Stomach smooth muscle (tissue), 2 donors: ENCODE data around the gene PYY.
"Not testable (repeated sequence)": the region's sequence is repeated elsewhere in the genome, so short reads cannot be mapped to it uniquely, and the experiment has no call there.

Source experiments
- H3K27ac ChIP-seq: one replicate; pipeline ENCODE4 v1.7.0; 2013; ENCODE audit warnings: mild to moderate bottlenecking, low read length, inconsistent platforms
- H3K27me3 ChIP-seq, 2 donors: one replicate each; pipeline ENCODE4 v1.7.0; 2013; ENCODE audit warnings: low read length in 2 of 2; ENCODE audit not compliant: insufficient read depth in 2 of 2, control insufficient read depth in 1 of 2
- H3K36me3 ChIP-seq, 2 donors: one replicate each; pipeline ENCODE4 v1.7.0; 2013; ENCODE audit warnings: low read length in 2 of 2; ENCODE audit not compliant: control insufficient read depth in 2 of 2, insufficient read depth in 2 of 2
- H3K4me1 ChIP-seq: one replicate; pipeline ENCODE4 v1.7.0; 2013; ENCODE audit warnings: low read length; ENCODE audit not compliant: control insufficient read depth, insufficient read depth
- H3K4me3 ChIP-seq, 2 donors: one replicate each; pipeline ENCODE4 v1.7.0; 2013; ENCODE audit warnings: low read length in 2 of 2
- H3K9ac ChIP-seq, 2 donors: one replicate each; pipeline ENCODE4 v1.7.0; 2013; ENCODE audit warnings: low read length in 2 of 2, mild to moderate bottlenecking in 1 of 2
- H3K9me3 ChIP-seq, 2 donors: one replicate each; pipeline ENCODE4 v1.7.0; 2013; ENCODE audit warnings: low read length in 2 of 2; ENCODE audit not compliant: control insufficient read depth in 2 of 2
- donor health status: healthy.
- donor health status: Pancreatic carcinoma.

PYY gene

GRCh38 chr17:43961954-43962353 lies 8.2 kb upstream of the PYY start:
- no peaks in the 10 kb centered on the region for H3K9me3 ChIP-seq
- no peak overlapping the region for H3K27ac ChIP-seq
- H3K36me3 ChIP-seq = no peaks in the 10 kb centered on the region
- H3K27me3 ChIP-seq = peaks cover 4 to 5% of the 10 kb centered on the region in 2 donors
- H3K4me3 ChIP-seq = no peak overlapping the region
- H3K4me1 ChIP-seq = no peaks in the 10 kb centered on the region
- H3K9ac ChIP-seq = no peak overlapping the region

- not testable (repeated sequence) for H3K36me3 ChIP-seq, H3K4me3 ChIP-seq, H3K27me3 ChIP-seq, H3K9ac ChIP-seq, H3K4me1 ChIP-seq, H3K27ac ChIP-seq, H3K9me3 ChIP-seq
These were observed 7.6 kb upstream of the PYY start for GRCh38 chr17:43961292-43961691.

GRCh38 chr17:43958748-43959352 lies 5.1 kb upstream of the PYY start:
- Histone ChIP-seq H3K27ac (no peak overlapping the region), H3K27me3 (peaks cover 11 to 13% of the 10 kb centered on the region in 2 donors)

GRCh38 chr17:43956222-43956621 lies 2.5 kb upstream of the PYY start:
- Histone ChIP-seq H3K4me1 (peaks cover 13% of the 10 kb centered on the region), H3K36me3 (no peaks in the 10 kb centered on the region), H3K9me3 (no peaks in the 10 kb centered on the region), H3K4me3 (no peak overlapping the region), H3K9ac (no peak overlapping the region), H3K27ac (no peak overlapping the region), H3K27me3 (peaks cover 32 to 36% of the 10 kb centered on the region in 2 donors)

More at GRCh38 chr17:43958748-43959352, 5.1 kb upstream of the PYY start:
- no peaks in the 10 kb centered on the region for H3K36me3 ChIP-seq
- H3K9me3 ChIP-seq = no peaks in the 10 kb centered on the region
- H3K9ac ChIP-seq = no peak overlapping the region
- H3K4me1 ChIP-seq = no peaks in the 10 kb centered on the region
- no peak overlapping the region for H3K4me3 ChIP-seq

- no peak overlapping the region for H3K9ac ChIP-seq
- peaks cover 13% of the 10 kb centered on the region for H3K4me1 ChIP-seq
- peak overlapping the region in 1 of 2 donors; percentile 22 for H3K4me3 ChIP-seq
- no peaks in the 10 kb centered on the region for H3K36me3 ChIP-seq
- H3K27me3 ChIP-seq = peaks cover 46 to 47% of the 10 kb centered on the region in 2 donors
- no peak overlapping the region for H3K27ac ChIP-seq
- no peaks in the 10 kb centered on the region for H3K9me3 ChIP-seq
These were observed 745 bp downstream of the PYY start for GRCh38 chr17:43952724-43953666.

- H3K9me3 ChIP-seq = no peaks in the 10 kb centered on the region
- no peaks in the 10 kb centered on the region for H3K36me3 ChIP-seq
- peaks cover 47 to 49% of the 10 kb centered on the region in 2 donors for H3K27me3 ChIP-seq
- H3K4me1 ChIP-seq = peaks cover 13% of the 10 kb centered on the region
- H3K27ac ChIP-seq = no peak overlapping the region
- peak overlapping the region in 1 of 2 donors; percentile 22 for H3K4me3 ChIP-seq
- H3K9ac ChIP-seq = no peak overlapping the region
These were observed 1.4 kb downstream of the PYY start for GRCh38 chr17:43952351-43952723.

- no peak overlapping the region for H3K27ac ChIP-seq
- peaks cover 13% of the 10 kb centered on the region for H3K4me1 ChIP-seq
- no peak overlapping the region for H3K4me3 ChIP-seq
- no peak overlapping the region for H3K9ac ChIP-seq
- no peaks in the 10 kb centered on the region for H3K36me3 ChIP-seq
- H3K27me3 ChIP-seq = peaks cover 47 to 54% of the 10 kb centered on the region in 2 donors
- H3K9me3 ChIP-seq = no peaks in the 10 kb centered on the region
These were observed 2.0 kb downstream of the PYY start for GRCh38 chr17:43951750-43952149.

- H3K27ac ChIP-seq = no peak overlapping the region
- H3K4me1 ChIP-seq = peaks cover 13% of the 10 kb centered on the region
- no peaks in the 10 kb centered on the region for H3K36me3 ChIP-seq
- no peak overlapping the region for H3K4me3 ChIP-seq
- no peak overlapping the region for H3K9ac ChIP-seq
- no peaks in the 10 kb centered on the region for H3K9me3 ChIP-seq
- H3K27me3 ChIP-seq = peaks cover 44 to 54% of the 10 kb centered on the region in 2 donors
These were observed 3.2 kb downstream of the PYY start for GRCh38 chr17:43950554-43950953.

GRCh38 chr17:43949781-43950180 lies 4.0 kb downstream of the PYY start:
- no peaks in the 10 kb centered on the region for H3K36me3 ChIP-seq
- H3K4me1 ChIP-seq = peaks cover 13% of the 10 kb centered on the region
- H3K9ac ChIP-seq = no peak overlapping the region
- no peak overlapping the region for H3K27ac ChIP-seq
- peaks cover 40 to 54% of the 10 kb centered on the region in 2 donors for H3K27me3 ChIP-seq
- H3K9me3 ChIP-seq = no peaks in the 10 kb centered on the region
- H3K4me3 ChIP-seq = no peak overlapping the region

- no peak overlapping the region for H3K9ac ChIP-seq
- peaks cover 19 to 26% of the 10 kb centered on the region in 2 donors for H3K27me3 ChIP-seq
- no peaks in the 10 kb centered on the region for H3K4me1 ChIP-seq
- H3K36me3 ChIP-seq = no peaks in the 10 kb centered on the region
- H3K9me3 ChIP-seq = no peaks in the 10 kb centered on the region
- no peak overlapping the region for H3K4me3 ChIP-seq
- no peak overlapping the region for H3K27ac ChIP-seq
These were observed 7.0 kb downstream of the PYY start for GRCh38 chr17:43946781-43947180.
